Activated CD8-positive, alpha-beta T cell treated with anti-CD3 and anti-CD28 coated beads, Interleukin-2, amount 10 ng/mL, durations not matched to agents 7 days and 5 days (primary cell): ENCODE measurements around the gene REEP1. TPM values are rescaled to one million over a fixed set of nuclear protein-coding genes. Genes with fewer than 3 reads are reported as not detected.
"Not testable (repeated sequence)": the region's sequence is repeated elsewhere in the genome, so short reads cannot be mapped to it uniquely, and the experiment has no call there.

Source experiments
- ATAC-seq: fragments of 150-1000 bp; cut with Tn5 transposase; one replicate; pipeline ENCODE4 v1.10.0; 2021; ENCODE audit warnings: moderate library complexity
- CTCF ChIA-PET: fragments of 350-600 bp; sonication (Branson Sonifier 250); formaldehyde crosslinking; loops from one replicate; lab custom pipeline; 2021; ENCODE audit warnings: antibody characterized with exemption; lab: Charles Lee
- POLR2A ChIA-PET: fragments of 350-600 bp; sonication (Branson Sonifier 250); formaldehyde crosslinking; loops from one replicate; lab custom pipeline; 2021; ENCODE audit warnings: antibody characterized with exemption; lab: Charles Lee
- DNase-seq: peaks from one replicate; pipeline ENCODE4 v3.0.0-alpha.2; 2020
- H3K27ac Mint-ChIP-seq: one replicate; pipeline ENCODE4 v1.8.0; 2021; ENCODE audit warnings: mild to moderate bottlenecking, mixed read lengths
- H3K27me3 Mint-ChIP-seq: one replicate; pipeline ENCODE4 v1.8.0; 2021; ENCODE audit warnings: low read depth, mixed read lengths
- H3K36me3 Mint-ChIP-seq: one replicate; pipeline ENCODE4 v1.8.0; 2021; ENCODE audit warnings: low read depth, mixed read lengths
- H3K4me1 Mint-ChIP-seq: one replicate; pipeline ENCODE4 v1.8.0; 2021; ENCODE audit warnings: low read depth, mixed read lengths
- H3K4me3 Mint-ChIP-seq: one replicate; pipeline ENCODE4 v1.8.0; 2021; ENCODE audit warnings: mild to moderate bottlenecking, mixed read lengths
- H3K9me3 Mint-ChIP-seq: one replicate; pipeline ENCODE4 v1.8.0; 2022; ENCODE audit warnings: mixed read lengths; ENCODE audit not compliant: insufficient read depth
- total RNA-seq, 2 experiments: library from RNA; stranded (reverse); gene quantifications; one replicate each; pipeline ENCODE4 v1.2.3, GENCODE V29; 2021

Gene REEP1
- total RNA-seq, 2 experiments from 2014 or later = 0.21 TPM; not detected in 1

DNA sequence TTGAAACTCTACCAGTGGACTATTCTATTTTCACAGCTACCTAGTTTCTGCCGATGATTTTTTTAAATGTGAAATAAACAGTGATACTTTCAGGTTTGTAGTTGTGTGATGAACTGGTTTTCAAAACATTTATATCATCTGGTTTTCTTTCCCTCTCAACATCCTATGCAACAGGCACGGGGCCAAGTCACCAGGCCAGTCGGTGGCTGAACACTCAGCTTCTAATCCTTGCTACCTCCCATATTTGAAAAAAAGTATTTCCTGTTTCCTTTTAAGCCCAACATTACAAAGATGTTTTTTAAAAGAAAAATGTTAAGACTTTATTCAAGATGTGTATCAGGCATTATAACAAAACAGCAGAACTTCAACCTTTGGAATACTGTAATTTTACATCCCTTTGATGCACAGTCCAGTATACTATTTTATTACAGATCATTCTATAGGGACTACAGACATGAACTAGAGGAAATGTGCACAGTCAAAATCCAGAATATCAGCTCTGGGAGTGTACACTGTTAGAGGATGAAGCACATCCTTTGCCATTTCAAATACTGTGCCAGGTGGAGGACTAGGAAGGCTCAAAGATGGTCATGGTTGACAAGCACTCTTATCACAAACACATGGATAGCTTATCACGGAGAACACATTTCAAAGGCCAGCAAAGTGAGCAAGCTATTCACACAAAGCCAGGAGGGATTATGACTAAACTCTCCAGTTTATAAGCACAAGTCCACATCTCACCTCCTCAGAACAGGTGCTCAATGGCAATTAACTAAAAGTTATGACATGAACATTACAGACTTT, 123.5 kb downstream of the REEP1 start:
- peaks cover 45% of the 10 kb centered on the region for H3K36me3 Mint-ChIP-seq
- ChIA-PET CTCF (interaction anchor here (1.4 to 1.5 kb wide), 3 partner anchors 7 to 11 kb away, joined by 3 to 7 read pairs (median 3); no protein-coding TSS in a partner anchor), POLR2A (no interaction called here)
- no peaks in the 10 kb centered on the region for H3K27me3 Mint-ChIP-seq
- H3K27ac Mint-ChIP-seq = no peak overlapping the region
- no peak overlapping the region for H3K4me3 Mint-ChIP-seq
- peaks cover 22% of the 10 kb centered on the region for H3K4me1 Mint-ChIP-seq
- H3K9me3 Mint-ChIP-seq = peaks cover 6% of the 10 kb centered on the region
- DNase-seq (no peak), ATAC-seq (no peak)

GRCh38 chr2:86213056-86213455, 124.4 kb downstream of the REEP1 start:
- peaks cover 4% of the 10 kb centered on the region for H3K9me3 Mint-ChIP-seq
- DNase-seq = no peak
- no peak overlapping the region for H3K27ac Mint-ChIP-seq
- peaks cover 46% of the 10 kb centered on the region for H3K36me3 Mint-ChIP-seq
- no peak for ATAC-seq
- ChIA-PET POLR2A (no interaction called here), CTCF (interaction anchor here (0.9 to 1.5 kb wide), 3 partner anchors 8 to 12 kb away, joined by 3 to 7 read pairs (median 4); no protein-coding TSS in a partner anchor)
- H3K4me1 Mint-ChIP-seq = peaks cover 14% of the 10 kb centered on the region
- no peak overlapping the region for H3K4me3 Mint-ChIP-seq
- no peaks in the 10 kb centered on the region for H3K27me3 Mint-ChIP-seq

DNA sequence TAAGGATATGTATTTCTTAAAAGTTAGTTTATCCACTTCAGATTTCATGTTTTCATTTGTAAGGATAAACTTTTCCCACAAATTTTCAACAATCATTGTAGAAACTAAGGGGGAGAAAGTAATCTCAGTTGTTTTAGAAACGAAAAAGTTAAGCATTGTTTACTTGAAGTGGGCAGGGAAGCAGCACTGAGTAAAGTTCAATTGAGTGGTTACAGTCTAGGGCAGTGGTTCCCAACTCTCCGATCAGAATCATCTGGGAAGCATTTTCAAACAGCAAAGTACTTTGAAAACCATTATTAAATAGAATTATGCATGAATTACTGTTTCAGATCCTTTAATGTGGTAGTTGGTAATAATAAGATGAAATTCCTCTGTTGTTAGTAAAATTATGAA, 125.6 kb downstream of the REEP1 start:
- no peak overlapping the region for H3K27ac Mint-ChIP-seq
- no peak for ATAC-seq
- H3K4me1 Mint-ChIP-seq = peaks cover 5% of the 10 kb centered on the region
- ChIA-PET POLR2A (no interaction called here), CTCF (interaction anchor here (1.7 kb wide), 1 partner anchor 9 kb away, joined by 7 read pairs; no protein-coding TSS in a partner anchor)
- H3K36me3 Mint-ChIP-seq = peaks cover 50% of the 10 kb centered on the region
- H3K9me3 Mint-ChIP-seq = no peaks in the 10 kb centered on the region
- H3K27me3 Mint-ChIP-seq = no peaks in the 10 kb centered on the region
- DNase-seq = no peak
- H3K4me3 Mint-ChIP-seq = no peak overlapping the region

- H3K36me3 Mint-ChIP-seq = peaks cover 55% of the 10 kb centered on the region
- no peak for DNase-seq
- H3K27ac Mint-ChIP-seq = peak overlapping the region; percentile 17
- H3K27me3 Mint-ChIP-seq = no peaks in the 10 kb centered on the region
- ChIA-PET POLR2A (no interaction called here), CTCF (interaction anchor here (1.7 kb wide), 1 partner anchor 10 kb away, joined by 7 read pairs; no protein-coding TSS in a partner anchor)
- no peak overlapping the region for H3K4me3 Mint-ChIP-seq
- no peak for ATAC-seq
- no peaks in the 10 kb centered on the region for H3K9me3 Mint-ChIP-seq
- peaks cover 1% of the 10 kb centered on the region for H3K4me1 Mint-ChIP-seq
Measured at GRCh38 chr2:86211033-86211795, 126.2 kb downstream of the REEP1 start.

- ATAC-seq (no peak), DNase-seq (no peak)
- peaks cover 24% of the 10 kb centered on the region for H3K36me3 Mint-ChIP-seq
- no peak overlapping the region for H3K4me3 Mint-ChIP-seq
- H3K4me1 Mint-ChIP-seq = peaks cover 23% of the 10 kb centered on the region
- CTCF ChIA-PET = interaction anchor here (1.0 to 2.6 kb wide), 3 partner anchors 9 to 16 kb away, joined by 3 to 13 read pairs (median 3); partner anchors contain the start of gene IMMT
- H3K27me3 Mint-ChIP-seq = no peaks in the 10 kb centered on the region
- H3K27ac Mint-ChIP-seq = no peak overlapping the region
- POLR2A ChIA-PET = no interaction called here
- no peaks in the 10 kb centered on the region for H3K9me3 Mint-ChIP-seq
Measured at GRCh38 chr2:86204458-86204857, 133.0 kb downstream of the REEP1 start.

DNA sequence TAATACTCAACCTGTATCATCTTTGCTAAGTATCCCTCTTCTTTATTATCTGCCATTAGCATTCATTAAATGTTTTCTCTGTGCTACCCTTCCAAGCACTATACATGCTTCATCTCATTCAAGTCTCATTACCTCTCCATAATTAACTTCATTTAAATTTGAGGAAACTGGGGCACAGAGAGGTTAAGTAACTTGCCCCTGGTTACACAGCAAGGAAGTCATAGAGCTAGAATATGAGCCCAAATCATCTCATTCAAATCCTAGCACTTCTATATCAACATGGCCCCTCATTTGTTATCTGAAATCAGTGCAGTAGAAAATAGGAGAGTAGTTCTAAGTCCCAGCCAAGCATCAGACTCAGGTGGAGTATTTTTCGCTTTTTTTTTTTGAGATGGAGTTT, 133.8 kb downstream of the REEP1 start:
- H3K9me3 Mint-ChIP-seq = no peaks in the 10 kb centered on the region
- ChIA-PET POLR2A (no interaction called here), CTCF (interaction anchor here (1.0 to 2.6 kb wide), 3 partner anchors 9 to 17 kb away, joined by 3 to 13 read pairs (median 4); no protein-coding TSS in a partner anchor)
- peaks cover 28% of the 10 kb centered on the region for H3K4me1 Mint-ChIP-seq
- DNase-seq (no peak), ATAC-seq (no peak)
- H3K4me3 Mint-ChIP-seq = no peak overlapping the region
- no peak overlapping the region for H3K27ac Mint-ChIP-seq
- peaks cover 21% of the 10 kb centered on the region for H3K36me3 Mint-ChIP-seq
- H3K27me3 Mint-ChIP-seq = no peaks in the 10 kb centered on the region

DNA sequence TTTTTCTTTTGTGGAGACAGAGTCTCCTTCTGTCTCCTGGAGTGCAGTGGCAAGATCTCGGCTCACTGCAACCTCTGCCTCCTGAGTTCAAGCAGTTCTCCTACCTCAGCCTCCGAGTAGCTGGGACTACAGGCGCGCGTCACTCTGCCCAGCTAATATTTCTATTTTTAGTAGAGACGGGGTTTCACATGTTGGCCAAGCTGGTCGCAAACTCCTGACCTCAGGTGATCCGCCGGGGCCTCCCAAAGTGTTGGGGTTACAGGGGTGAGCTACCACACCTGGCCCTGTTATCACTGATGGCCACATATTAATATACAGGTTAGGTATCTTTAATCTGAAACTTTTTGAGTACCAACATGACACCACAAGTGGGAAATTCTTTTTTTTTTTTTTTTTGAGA, 134.7 kb downstream of the REEP1 start:
- no peak for DNase-seq
- no peak overlapping the region for H3K4me3 Mint-ChIP-seq
- no peak overlapping the region for H3K27ac Mint-ChIP-seq
- no peak for ATAC-seq
- peaks cover 18% of the 10 kb centered on the region for H3K36me3 Mint-ChIP-seq
- ChIA-PET POLR2A (interaction anchor here (1.0 kb wide), 1 partner anchor 9 kb away, joined by 3 read pairs; no protein-coding TSS in a partner anchor), CTCF (interaction anchor here (1.5 to 2.6 kb wide), 3 partner anchors 9 to 18 kb away, joined by 4 to 13 read pairs (median 4); no protein-coding TSS in a partner anchor)
- H3K27me3 Mint-ChIP-seq = no peaks in the 10 kb centered on the region
- H3K9me3 Mint-ChIP-seq = no peaks in the 10 kb centered on the region
- H3K4me1 Mint-ChIP-seq = peaks cover 33% of the 10 kb centered on the region

DNA sequence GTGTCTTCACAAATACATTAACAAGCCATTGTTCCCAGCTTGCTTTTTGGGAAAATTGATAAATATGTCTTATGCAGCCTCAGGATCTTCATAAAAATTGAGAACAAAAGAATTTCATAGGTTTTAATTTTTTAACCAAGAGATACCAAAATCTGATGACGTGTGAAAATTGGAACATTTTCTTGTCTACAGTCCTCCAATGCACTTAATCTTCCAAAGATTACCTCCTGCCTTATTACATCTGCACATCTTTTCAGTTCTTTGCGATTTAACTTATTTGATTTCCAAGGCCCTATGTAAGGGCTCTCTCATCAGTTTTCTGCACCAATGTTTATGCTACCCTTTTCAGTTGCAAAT, 135.1 kb downstream of the REEP1 start:
- ChIA-PET CTCF (interaction anchor here (1.5 to 1.8 kb wide), 2 partner anchors 8 to 11 kb away, joined by 4 read pairs; no protein-coding TSS in a partner anchor), POLR2A (interaction anchor here (1.0 kb wide), 1 partner anchor 8 kb away, joined by 3 read pairs; no protein-coding TSS in a partner anchor)
- no peak overlapping the region for H3K27ac Mint-ChIP-seq
- DNase-seq = no peak
- peaks cover 16% of the 10 kb centered on the region for H3K36me3 Mint-ChIP-seq
- no peak overlapping the region for H3K4me3 Mint-ChIP-seq
- H3K27me3 Mint-ChIP-seq = no peaks in the 10 kb centered on the region
- peaks cover 33% of the 10 kb centered on the region for H3K4me1 Mint-ChIP-seq
- no peak for ATAC-seq
- H3K9me3 Mint-ChIP-seq = no peaks in the 10 kb centered on the region

GRCh38 chr2:86201671-86202335, 135.6 kb downstream of the REEP1 start:
- CTCF ChIA-PET = interaction anchor here (0.8 to 1.8 kb wide), 3 partner anchors 8 to 24 kb away, joined by 3 to 4 read pairs (median 4); no protein-coding TSS in a partner anchor
- Mint-ChIP-seq H3K9me3 (no peaks in the 10 kb centered on the region), H3K4me1 (peaks cover 37% of the 10 kb centered on the region), H3K4me3 (no peak overlapping the region), H3K27ac (no peak overlapping the region), H3K27me3 (no peaks in the 10 kb centered on the region), H3K36me3 (peaks cover 12% of the 10 kb centered on the region)
- no peak for ATAC-seq
- DNase-seq = no peak
- POLR2A ChIA-PET = interaction anchor here (4.0 kb wide), 1 partner anchor 240 kb away, joined by 12 read pairs; the partner anchor contains the start of gene KDM3A

- not testable (repeated sequence) for DNase-seq, ATAC-seq, H3K27me3 Mint-ChIP-seq, H3K36me3 Mint-ChIP-seq, H3K9me3 Mint-ChIP-seq
- POLR2A ChIA-PET = interaction anchor here (4.0 kb wide), 1 partner anchor 241 kb away, joined by 12 read pairs; the partner anchor contains the start of gene KDM3A
- Mint-ChIP-seq H3K4me3 (peak overlapping the region; percentile 91), H3K27ac (peak overlapping the region; percentile 68), H3K4me1 (peaks cover 42% of the 10 kb centered on the region)
- CTCF ChIA-PET = interaction anchor here (0.6 to 1.8 kb wide), 2 partner anchors 24 to 50 kb away, joined by 4 to 5 read pairs; no protein-coding TSS in a partner anchor
Measured at GRCh38 chr2:86200564-86200963, 136.9 kb downstream of the REEP1 start.

DNA sequence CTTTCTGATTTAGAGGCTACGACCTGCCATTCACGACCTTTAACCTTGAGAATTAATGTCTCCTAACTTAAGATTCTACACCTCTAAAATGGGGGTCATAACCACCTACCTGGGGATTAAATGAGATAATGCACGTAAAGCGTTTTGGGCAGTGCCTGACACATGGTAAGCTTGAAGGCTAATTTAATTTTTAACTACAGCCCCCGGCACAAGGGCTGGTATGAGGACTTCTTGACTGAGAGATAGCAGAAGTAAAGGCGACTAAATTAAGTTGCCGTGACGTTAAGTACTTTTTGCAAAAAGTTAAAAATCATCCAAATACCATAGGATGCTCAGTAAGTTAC, 137.6 kb downstream of the REEP1 start:
- Mint-ChIP-seq H3K9me3 (no peaks in the 10 kb centered on the region), H3K36me3 (peaks cover 10% of the 10 kb centered on the region), H3K4me3 (peak overlapping the region; percentile 91), H3K27ac (peak overlapping the region; percentile 94), H3K4me1 (peaks cover 46% of the 10 kb centered on the region), H3K27me3 (no peaks in the 10 kb centered on the region)
- DNase-seq (no peak), ATAC-seq (no peak)
- ChIA-PET POLR2A (interaction anchor here (0.8 to 4.0 kb wide), 4 partner anchors 17 to 363 kb away, joined by 3 to 12 read pairs (median 4); partner anchors contain the start of genes CHMP3 and KDM3A), CTCF (interaction anchor here (1.8 to 2.8 kb wide), 2 partner anchors 21 to 25 kb away, joined by 4 to 13 read pairs; no protein-coding TSS in a partner anchor)
